ENCODE data around the gene TXNDC17. TPM values are rescaled to one million over a fixed set of nuclear protein-coding genes. Genes with fewer than 3 reads are reported as not detected.
"Not testable (repeated sequence)": the region's sequence is repeated elsewhere in the genome, so short reads cannot be mapped to it uniquely, and the experiment has no call there.

The TXNDC17 gene
- total RNA-seq, 1 donor from 2014 or later, result 166 TPM

GRCh38 chr17:6637458-6637840, 3.4 kb upstream of the TXNDC17 start:
- DNase-seq, result no peak

DNA sequence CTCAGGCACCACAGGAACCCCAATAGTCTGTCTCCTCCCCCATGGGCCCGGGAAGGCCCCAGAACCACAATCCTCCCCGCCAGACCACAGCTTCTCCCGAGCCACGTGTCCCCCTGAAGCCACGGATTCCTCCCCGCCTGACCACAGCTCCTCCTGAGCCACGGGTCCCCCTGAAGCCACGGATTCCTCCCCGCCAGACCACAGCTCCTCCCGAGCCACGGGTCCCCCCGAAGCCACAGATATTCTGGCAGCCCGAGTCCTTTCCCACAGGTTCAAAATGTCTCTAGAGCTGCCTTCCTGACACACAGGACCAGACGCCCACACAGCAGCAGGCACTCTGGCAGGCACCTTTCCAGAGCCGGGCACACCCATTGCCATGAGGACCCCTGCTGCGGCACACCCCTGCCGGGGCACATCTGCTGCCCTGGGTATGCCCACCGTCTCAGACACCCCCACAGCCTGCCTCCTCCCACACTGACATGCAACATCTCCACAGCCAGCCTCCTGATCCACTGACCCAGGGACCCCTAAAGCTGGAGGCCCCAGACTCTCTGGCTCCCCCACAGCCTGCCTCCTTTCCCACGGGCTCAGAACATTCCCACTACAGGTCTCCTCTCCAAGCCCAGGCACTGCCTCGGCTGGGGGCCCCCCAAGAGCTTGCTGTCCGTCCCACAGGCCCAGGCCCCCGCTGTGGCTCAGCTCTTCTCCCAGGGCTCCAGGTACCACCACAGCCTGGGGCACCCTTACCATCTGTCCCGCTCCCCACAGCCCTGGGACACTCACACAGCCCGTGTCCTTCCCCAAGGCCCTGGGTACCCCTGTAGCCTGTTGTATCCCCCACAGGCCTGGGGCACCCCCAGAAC, 2.6 kb upstream of the TXNDC17 start:
- DNase-seq, result no peak

DNA sequence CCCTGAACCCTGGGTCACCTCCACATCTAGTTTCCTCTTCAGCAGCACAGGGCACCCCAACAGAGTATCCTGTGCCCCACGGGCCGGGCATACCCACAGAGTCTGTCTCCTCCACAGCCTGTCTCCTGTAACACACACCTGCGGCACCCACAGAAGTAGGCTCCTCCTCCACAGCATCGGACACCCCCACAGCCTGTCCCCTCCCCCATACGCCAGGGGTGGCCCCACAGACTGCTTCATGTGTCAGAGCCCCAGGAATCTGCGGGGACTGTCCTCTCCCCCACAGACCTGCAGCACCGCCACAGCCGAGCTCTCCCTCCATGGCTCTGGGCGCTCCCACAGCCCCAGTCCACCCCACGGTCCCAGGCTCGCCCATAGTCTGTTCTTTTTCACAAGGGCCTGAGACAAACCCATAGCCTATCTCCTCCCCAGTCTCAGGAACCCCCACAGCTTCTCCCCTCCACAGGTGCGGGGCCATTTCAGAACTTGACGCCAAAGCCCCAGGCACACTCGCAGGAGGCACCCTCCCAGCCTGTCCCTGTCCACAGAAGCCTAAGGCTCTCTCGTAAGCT, 1.8 kb upstream of the TXNDC17 start:
- no peak for DNase-seq

GRCh38 chr17:6639586-6640535, 999 bp upstream of the TXNDC17 start:
- DNase-seq, result peak; percentile 58

GRCh38 chr17:6641247-6641863, 495 bp downstream of the TXNDC17 start:
- peak; percentile 58 for DNase-seq

DNA sequence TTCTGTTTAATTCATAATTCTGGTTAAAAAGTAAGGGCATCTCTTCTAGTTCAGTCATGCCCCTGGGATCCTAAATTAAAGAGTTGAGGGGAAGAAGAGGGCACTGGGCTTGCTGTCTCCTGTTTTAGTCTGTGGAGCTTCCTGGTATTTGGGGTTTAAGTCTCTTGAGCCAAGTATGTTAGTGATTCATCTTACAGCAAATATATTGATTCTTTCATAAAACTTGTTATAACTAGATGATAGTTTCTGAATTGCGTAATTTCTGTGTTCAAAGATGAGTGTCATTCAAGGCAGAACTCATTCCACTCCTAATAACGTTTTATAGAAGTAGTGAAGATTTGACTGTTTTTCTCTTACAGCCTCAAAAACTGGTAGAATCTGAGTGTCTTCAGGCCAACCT, 1.7 kb downstream of the TXNDC17 start:
- no peak for DNase-seq

- no peak for DNase-seq
Measured at GRCh38 chr17:6643451-6644125, 2.7 kb downstream of the TXNDC17 start.

DNA sequence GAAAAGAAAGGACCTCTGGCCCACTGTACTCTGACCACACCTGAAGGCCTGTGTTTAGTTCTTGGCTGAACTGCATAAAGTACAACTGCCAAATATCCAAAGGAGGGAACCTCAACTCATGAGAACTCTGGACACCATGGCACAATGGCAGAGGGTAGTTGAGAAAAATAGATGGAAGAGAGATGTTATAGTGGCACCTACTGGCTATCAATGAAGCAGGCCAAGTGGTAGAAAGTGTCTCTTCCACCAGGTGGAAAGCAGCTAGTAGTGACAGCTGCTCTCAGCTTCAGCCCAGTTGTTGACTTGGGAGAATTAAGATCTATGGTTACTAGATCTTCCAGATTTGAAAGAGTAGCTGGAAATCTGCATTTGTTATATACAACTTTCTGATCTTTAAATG, 7.3 kb downstream of the TXNDC17 start:
- DNase-seq, result peak; percentile 43

GRCh38 chr17:6651354-6651918, 10.6 kb downstream of the TXNDC17 start, which contains the start of the genes C17orf100 and MED31:
Gene C17orf100 (plus strand): TSS chr17:6651762. CDS start chr17:6651914, 152 bp downstream.
Gene MED31 (minus strand): TSS chr17:6651605. CDS start chr17:6651528, 77 bp downstream.
- DNase-seq, result peak; percentile 90

GRCh38 chr17:6651919-6652452, 11.1 kb downstream of the TXNDC17 start:
- peak; percentile 26 for DNase-seq

DNA sequence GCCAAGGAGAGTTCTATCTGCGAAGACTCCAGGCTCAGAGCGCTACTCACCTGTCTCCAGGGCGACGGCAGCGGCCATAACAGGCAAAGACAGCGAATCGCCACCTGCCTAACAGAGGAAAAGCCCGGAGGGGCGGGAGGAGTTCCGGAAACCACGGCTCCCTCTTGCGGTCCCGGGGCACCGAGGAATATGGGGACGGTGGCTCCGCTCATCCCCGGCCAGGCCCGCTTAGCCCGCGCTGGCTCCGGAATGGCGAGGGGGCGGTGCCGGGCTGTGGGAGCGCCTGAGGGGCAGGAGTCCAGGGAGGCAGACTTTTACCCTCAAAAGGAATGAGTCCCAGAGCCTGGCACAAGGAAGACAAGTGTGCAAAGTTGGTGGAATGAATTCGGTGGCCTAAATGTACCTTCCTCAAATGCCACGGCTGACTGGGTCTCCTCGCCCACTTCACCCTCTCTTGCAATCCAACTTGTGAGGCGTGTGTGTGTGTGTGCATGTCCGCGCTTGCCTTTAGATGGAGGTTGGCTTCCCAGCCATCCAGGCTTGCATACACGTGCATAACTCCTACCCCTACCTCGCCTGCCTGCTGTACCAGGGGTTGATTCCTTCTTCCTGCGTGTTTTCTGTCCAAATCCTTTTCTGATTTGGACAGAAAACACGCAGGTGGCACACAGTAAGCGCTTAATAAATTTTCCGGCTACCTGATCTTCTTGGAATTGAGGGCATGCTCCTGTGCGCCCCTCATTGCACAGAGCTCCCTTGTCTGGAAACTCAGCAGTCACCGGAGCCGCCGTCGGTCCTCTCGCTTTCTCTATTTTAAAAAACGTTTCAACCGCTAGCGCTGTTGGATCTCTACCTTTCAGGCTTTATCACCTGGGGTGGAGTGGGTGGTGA, 14.2 kb downstream of the TXNDC17 start:
- peak; percentile 5 for DNase-seq

DNA sequence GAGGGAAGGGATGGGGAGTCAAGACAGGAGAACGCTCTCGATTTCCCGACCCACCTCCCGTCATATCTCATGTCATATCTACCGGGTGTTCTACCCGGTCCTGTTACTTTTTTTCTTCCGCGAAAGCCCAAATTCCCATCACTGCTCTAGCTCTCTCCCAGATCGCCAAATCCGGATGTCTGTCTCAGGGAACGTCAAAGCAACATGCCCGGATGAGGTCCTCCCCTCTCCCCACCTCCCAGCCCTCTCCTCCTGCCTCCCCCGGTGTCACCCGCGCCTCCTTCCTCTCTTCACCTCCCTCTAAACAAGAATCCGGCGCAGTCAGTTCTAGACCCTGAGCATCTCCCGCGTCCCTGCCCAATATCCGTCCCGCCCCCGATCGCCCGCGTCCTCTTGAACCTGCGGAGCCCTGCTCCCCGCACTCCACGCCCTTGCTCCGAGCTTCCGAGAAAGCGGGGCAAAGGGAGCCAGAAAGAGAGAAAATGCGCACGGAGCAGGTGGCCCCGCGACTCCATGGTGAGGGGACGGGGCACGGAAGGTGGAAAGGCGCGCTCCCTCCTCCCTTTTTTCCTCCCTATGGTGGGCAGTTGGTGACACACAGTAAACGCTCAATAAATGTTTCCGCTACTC, 15.0 kb downstream of the TXNDC17 start:
- not testable (repeated sequence) for DNase-seq

DNA sequence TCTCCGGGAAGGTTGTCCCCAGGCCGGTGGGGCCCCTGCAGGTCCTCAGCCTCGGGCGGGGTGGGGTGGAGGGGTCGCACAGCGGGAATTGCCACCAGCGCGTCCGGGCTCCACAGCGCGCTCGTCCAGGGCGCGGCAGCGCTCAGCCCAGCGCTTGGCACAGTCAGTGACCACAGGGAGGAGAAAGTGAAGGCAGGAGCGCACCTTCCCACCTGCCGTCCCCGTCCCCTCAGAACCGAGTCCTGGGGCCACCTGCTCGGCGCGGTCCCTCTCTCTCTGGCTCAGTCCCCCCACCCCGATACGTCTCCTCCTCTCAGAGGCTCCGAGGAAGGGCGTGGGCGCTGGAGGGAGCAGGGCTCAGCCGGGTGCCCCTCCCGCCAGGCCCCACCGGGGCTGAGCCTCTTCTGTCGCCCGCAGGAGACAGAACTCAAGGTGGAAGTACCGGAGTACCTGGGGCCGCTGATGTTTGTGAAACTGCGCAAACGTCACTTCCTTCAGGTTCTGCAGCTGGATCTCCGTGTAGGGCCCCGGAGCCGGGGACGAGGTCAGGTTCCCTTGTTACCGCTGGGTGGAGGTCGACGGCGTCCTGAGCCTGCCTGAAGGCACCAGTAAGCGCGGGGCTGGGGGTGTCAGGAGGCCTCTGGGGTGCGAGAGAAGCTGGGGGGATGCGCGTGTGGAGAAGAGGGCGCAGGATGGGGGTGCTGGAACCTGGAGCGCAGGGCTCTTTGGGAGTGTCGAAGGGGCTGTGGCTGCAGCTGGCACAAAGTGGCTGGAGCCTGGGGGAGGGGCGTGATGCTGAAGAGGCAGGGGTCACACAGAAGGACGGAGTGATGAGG, 16.2 kb downstream of the TXNDC17 start:
- DNase-seq, result not testable (repeated sequence)

DNA sequence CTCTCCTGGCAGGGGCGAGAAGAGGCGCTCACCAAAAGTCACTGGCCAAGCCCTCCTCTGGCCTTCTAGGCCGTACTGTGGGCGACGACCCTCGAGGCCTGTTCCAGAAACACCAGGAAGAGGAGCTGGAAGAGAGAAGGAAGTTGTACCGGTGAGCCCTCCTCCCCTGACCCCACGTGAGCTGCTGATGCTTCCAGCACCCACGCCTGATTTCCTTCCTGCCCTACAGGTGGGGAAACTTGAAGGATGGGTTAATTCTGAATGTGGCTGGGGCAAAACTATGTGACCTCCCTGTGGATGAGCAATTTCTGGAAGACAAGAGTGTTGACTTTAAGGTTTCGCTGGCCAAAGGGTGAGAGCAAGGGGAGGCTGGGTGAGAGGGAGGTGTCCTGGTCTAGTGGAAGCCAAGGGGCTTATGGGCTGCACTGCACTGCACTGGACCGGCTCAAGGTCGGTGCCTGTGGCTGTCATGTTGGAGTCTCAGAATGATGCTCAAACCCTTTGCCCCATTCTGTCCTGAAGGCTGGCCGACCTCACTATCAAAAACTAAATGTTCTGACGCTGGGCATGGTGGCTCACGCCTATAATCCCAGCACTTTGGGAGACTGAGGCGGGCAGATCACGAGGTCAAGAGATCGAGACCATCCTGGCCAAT, 16.9 kb downstream of the TXNDC17 start:
- no peak for DNase-seq

DNA sequence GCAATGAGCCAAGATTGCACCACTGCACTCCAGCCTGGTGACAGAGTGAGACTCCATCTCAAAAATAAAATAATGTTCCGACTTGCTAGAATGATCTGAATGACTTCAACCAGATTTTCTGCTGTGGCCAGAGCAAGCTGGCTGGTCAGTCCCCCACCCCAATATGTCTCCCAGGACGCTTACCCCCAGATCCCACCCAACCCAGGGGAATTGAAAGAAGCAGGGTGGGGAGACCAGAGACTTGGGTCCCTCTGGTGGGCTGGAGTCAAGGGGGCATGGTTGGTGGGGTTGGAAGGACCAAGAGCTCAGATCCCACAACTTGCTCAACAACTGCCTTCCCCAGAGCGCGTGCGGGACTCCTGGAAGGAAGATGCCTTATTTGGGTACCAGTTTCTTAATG, 17.6 kb downstream of the TXNDC17 start:
- DNase-seq, result not testable (repeated sequence)

DNA sequence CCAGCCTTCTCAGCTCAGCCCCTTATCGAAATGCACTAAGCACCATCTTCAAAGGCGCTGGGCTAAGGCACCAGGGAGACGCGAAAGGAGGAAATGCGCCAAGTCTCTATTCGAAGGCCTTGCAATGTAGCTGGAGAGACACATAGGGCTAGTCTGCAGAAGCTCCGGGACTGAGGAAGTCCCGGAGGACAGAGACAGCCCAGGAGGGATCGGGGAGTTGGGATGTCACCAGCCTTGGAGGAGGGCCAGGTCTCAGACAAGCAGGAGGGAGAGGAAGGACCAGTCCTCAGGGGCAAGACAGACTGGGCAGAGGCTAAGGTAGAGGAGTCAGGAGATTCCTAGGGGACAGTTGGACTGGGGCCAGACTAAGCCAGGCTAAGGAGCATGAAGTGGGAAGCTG, 19.2 kb downstream of the TXNDC17 start:
- no peak for DNase-seq

GRCh38 chr17:6660805-6661463, 20.1 kb downstream of the TXNDC17 start:
- DNase-seq, result no peak

DNA sequence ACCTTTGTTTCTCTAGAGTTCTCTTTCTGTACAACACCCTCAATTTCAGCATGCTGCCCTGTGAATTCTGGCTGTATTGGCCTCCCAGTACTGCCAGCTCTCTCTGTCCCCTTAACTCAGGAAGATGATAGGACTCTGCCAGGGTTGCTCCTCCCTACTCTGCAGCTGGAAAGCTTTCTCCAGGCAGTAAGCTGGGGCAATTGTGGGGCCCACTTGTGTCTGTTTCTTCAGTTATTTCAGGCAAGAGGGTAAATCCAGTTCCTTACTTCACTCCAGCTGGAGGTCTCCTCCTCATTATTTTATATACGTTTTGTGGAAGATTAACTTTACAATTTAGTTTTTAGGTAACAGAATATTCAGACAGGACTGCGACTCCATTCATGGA, 20.6 kb downstream of the TXNDC17 start:
- no peak for DNase-seq
